Purkinje cell (primary cell): ENCODE measurements around the gene TRUB2. TPM values are rescaled to one million over a fixed set of nuclear protein-coding genes. Genes with fewer than 3 reads are reported as not detected.

ENCODE experiments used
- polyA plus RNA-seq: library from polyadenylated mRNA; unstranded; fragments of >200 nt; fragmentation: Nextera tagmentation; gene quantifications from 2 replicates; pipeline ENCODE4 v1.2.1, GENCODE V29; 2014

TRUB2 gene, protein sequence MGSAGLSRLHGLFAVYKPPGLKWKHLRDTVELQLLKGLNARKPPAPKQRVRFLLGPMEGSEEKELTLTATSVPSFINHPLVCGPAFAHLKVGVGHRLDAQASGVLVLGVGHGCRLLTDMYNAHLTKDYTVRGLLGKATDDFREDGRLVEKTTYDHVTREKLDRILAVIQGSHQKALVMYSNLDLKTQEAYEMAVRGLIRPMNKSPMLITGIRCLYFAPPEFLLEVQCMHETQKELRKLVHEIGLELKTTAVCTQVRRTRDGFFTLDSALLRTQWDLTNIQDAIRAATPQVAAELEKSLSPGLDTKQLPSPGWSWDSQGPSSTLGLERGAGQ
- 1.9 and 9.7 TPM in 2 replicates for polyA plus RNA-seq

DNA sequence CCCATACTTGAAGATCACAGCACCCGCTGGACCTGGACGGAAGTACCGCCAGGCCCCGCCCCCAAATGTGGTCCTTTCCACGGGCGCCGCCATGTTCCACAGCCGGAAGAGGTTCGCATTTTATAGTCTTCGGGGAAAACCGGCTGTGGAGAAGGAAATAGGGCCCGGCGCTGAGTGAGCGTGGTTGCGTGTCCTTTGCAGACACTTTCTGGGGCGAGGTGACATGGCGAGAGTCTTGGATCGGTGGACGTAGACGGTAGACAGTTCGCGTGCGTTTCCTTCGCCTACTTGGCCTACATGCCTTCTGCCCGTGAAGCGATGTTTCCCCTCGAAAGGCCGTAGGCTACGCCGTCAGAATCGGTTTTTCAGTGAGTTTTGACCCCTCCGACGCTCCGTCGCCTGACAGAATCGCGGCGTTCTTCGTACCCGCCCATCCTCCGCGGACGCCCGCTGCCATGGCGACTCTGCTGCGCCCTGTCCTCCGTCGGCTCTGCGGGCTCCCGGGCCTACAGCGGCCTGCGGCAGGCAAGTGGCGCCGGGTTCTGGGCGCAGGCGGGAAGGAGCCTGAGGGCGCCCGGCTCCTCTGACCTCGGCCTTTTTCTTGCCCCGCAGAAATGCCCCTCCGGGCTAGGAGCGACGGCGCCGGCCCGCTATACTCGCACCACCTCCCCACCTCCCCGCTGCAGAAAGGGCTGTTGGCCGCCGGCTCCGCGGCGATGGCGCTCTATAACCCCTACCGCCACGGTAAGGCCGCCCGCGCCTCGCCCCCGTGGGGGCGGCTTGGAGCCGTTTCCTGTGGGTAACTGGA, at the start of gene TRUB2, which contains the start of gene COQ4:
TRUB2 (minus strand) TSS at position 44 of the 808 bp plus-strand sequence; CDS start at position 5, 39 bp downstream.
COQ4 (plus strand) TSS at position 436 of the 808 bp plus-strand sequence; CDS start at position 456, 20 bp downstream.

DNA sequence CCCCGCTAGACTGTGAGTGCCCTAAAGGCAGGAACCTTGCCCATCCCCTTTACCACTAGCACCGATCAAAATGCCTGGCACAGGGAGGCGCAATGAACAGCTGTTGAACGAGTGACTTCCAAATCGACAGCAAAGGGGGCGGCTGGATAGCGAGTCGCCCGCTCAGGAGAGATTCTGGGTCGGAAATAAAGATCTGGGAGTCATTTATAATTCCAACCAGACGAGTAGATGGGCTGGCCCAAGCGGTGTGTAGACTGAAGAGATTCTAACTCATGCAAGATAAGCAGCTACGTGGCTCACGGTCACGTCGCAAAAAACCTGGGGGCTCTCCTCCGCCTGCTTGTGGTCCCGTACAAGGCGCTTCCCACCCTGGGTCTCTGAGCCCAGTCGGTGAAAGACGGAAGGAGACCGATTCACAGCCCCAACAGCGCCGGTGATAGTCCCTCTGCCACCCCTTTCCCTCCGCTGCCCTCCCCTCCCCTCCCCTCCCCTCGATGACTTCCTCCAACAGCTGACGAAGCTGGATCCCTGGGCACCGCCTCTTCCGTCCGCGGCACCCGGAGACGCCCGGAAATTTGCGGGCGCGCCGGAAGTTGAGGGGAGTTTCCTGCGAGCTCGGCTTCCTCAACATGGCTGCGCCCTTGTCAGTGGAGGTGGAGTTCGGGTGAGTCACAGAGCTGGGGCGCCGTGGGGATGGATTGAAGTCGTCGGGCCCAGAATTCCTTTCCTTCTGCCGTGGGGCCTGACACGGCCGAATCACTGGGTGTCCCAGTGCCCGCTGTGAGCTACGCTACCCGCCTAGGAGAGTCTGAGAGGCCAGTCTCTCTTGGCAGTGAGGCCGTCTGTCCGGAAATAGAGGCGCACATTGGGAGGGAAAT, 48.7 kb upstream of the TRUB2 start, which contains the start of gene URM1:
URM1 (plus strand) TSS at position 623 of the 878 bp plus-strand sequence; CDS start at position 630, 7 bp downstream.

DNA sequence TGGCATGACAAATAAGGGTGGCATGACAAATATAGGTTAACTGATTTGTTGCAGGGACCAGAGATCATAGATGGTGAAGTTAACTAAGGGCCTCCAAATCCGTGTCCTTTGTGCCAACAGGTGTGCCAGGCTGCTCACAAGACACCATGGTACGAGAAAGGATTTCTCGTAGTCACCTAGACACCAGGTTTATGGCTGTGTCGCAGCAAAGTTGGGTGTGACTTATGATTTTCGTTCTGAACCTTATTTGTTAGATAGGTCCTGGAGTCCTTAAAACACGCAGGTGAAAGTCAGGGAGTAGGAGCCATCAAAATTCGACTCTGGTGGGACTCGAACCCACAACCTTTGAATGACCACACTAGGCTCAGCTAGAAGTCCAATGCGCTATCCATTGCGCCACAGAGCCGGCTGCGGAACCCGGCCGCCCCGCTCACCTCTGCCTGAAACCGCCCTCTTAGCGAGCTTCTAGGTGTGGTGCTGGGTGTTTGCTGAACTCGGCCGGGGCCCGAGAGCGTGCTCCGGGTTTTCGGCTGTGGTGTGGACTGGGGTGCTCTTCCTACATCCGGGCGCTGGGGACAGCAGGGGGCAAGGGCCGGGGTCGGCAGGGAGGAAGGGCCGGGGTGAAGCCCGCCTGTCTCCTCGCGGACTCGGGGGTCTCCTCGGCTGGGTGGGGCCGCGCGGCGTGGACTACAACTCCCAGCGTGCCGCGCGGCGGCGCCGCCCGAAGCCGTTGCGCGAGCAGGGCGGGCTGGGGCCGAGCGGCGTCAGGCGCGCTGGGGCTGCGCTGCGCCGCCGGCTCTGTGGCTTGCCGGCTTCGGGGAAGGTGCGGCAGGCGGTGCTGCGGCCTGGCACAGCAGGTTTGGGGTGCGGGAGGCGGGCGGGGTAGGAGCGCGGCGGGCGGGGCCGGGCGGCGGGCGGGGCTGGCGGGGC, 17.8 kb upstream of the TRUB2 start, which contains the start of gene SLC27A4:
SLC27A4 (plus strand) TSS at position 767 of the 930 bp plus-strand sequence. CDS start 2,606 bp downstream, outside the sequence.

DNA sequence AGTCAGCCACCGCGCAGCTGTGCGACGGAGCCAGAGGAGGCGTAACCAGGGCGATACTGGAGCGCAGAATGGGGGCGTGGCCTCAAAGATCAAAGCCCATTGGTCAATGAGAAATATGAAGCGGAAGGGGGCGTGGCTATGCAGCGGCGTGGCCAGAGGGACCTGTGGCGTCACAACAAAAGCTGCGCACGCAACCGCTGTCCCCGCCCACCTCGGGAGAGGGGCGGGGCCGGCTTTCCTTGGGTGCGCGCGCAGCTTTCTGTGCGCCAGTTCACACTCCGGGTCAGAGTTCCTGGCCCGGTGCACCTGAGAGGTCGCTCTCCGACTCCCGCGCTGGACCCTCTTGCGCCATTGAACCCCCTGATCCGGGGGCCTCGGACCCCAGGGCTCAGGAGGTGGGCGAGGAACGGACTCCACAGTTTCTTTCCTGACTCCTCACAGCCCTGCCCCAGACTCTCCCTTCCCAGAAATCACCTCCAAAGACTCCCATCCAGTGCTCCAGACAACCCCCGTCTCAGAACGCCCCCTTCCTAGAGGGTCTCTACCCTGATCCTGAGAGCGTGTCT, 46.2 kb downstream of the TRUB2 start, which contains the start of gene SWI5:
SWI5 (plus strand) TSS at position 269 of the 566 bp plus-strand sequence.

DNA sequence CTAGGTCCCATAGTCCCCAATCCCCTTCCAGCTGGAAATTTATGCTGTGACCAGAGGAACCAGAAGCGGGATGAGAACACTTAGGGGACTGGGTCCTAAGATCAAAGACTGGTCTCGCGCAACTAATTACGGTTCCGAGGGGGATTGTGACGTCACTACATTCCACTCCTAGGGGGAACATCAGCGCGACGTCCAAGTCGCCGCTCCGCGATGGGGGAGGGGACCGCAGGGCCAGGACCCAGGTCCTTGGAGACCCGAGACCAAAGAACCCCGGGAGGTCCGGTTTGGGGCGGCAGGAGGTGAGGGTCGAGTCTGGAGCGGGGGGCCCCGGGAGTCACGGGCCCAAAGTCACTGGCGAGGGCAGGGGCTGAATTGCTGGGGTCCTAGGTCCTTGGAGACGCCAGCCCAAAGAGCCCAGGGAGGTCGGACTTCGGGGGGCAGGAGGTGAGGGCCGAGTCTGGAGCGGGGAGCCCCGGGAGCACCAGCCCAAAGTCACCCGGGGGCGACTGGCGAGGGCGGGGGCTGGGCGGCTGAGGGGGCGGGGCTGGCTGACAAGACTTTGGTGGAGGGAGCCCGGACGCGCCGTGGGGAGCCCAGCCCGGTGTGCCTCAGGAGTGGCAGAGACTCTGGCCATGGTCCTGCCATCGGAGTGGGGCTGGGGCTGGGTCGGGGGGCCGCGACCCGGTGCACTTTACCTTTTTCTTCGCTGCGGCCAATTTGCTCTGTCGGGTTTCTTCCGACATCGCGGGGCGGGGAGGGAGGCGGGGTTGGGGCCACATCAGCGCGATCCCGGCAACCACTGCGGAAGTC, 46.8 kb downstream of the TRUB2 start, which contains the start of gene GOLGA2:
GOLGA2 (minus strand) TSS at position 810 of the 810 bp plus-strand sequence; CDS start at position 779, 31 bp downstream.

Other genes with a start within 250 kb of the TRUB2 start
- 6.8 and 6.9 TPM in 2 replicates for gene PTGES2, start 194.7 kb downstream of the TRUB2 start, polyA plus RNA-seq
- not detected in 2 replicates for gene LCN2, start 173.0 kb downstream of the TRUB2 start, polyA plus RNA-seq
- gene BBLN, start 162.2 kb downstream of the TRUB2 start, polyA plus RNA-seq: 10.5 and 53.4 TPM in 2 replicates
- gene CIZ1, start 130.9 kb downstream of the TRUB2 start, polyA plus RNA-seq: 21.3 and 22.2 TPM in 2 replicates
- 35.0 and 55.1 TPM in 2 replicates for gene DNM1, start 119.1 kb downstream of the TRUB2 start, polyA plus RNA-seq
- gene GOLGA2, start 46.4 kb downstream of the TRUB2 start, polyA plus RNA-seq: 33.1 and 34.8 TPM in 2 replicates
- gene SWI5, start 46.2 kb downstream of the TRUB2 start, polyA plus RNA-seq: 31.8 and 33.4 TPM in 2 replicates
- 46.4 and 53.8 TPM in 2 replicates for gene COQ4, start 392 bp upstream of the TRUB2 start, polyA plus RNA-seq
- gene SLC27A4, start 18.1 kb upstream of the TRUB2 start, polyA plus RNA-seq: 10.0 and 14.7 TPM in 2 replicates
- gene URM1, start 48.9 kb upstream of the TRUB2 start, polyA plus RNA-seq: 5.7 and 7.6 TPM in 2 replicates
- 0.14 and 1.6 TPM in 2 replicates for gene CERCAM, start 98.4 kb upstream of the TRUB2 start, polyA plus RNA-seq
- gene ODF2, start 133.6 kb upstream of the TRUB2 start, polyA plus RNA-seq: 9.2 and 12.3 TPM in 2 replicates
- 8.3 and 13.0 TPM in 2 replicates for gene GLE1, start 182.3 kb upstream of the TRUB2 start, polyA plus RNA-seq
- gene SPTAN1, start 230.1 kb upstream of the TRUB2 start, polyA plus RNA-seq: 685 and 889 TPM in 2 replicates